Naive thymus-derived CD8-positive, alpha-beta T cell (primary cell): Measurements from ENCODE around the gene CERCAM. TPM values are rescaled to one million over a fixed set of nuclear protein-coding genes. Genes with fewer than 3 reads are reported as not detected.
A peak's percentile ranks its signal among the peaks of the same experiment; 100 is the strongest.

Source experiments
- ATAC-seq, 2 donors: fragments of 150-1000 bp; cut with Tn5 transposase in 1 of 2; sonication (Bioruptor Pico), chemical (Tn5 transposase) in 1 of 2; 1 replicate in 1 of 2; 2 replicates in 1 of 2; pipeline ENCODE4 v1.10.0; 2021; ENCODE audit warnings: mild to moderate bottlenecking in 2 of 2, moderate library complexity in 2 of 2
- POLR2A ChIA-PET: fragments of 350-600 bp; sonication (Branson Sonifier 250); formaldehyde crosslinking; loops from one replicate; lab custom pipeline; 2021; ENCODE audit warnings: antibody characterized with exemption; lab: Charles Lee
- DNase-seq, 10 donors: peaks; one replicate each; pipeline versions ENCODE4 v3.0.0 to v3.0.0-alpha.2; 2020 to 2022
- H3K27ac Mint-ChIP-seq, 10 donors: one replicate each; pipeline ENCODE4 v1.8.0; 2020 to 2022; ENCODE audit warnings: mild to moderate bottlenecking in 10 of 10, mixed read lengths in 10 of 10, moderate library complexity in 4 of 10, inconsistent platforms in 1 of 10
- H3K27me3 Mint-ChIP-seq, 5 donors: one replicate each; pipeline ENCODE4 v1.8.0; 2021 to 2022; ENCODE audit warnings: mixed read lengths in 5 of 5
- H3K36me3 Mint-ChIP-seq, 3 donors: one replicate each; pipeline ENCODE4 v1.8.0; 2020 to 2022; ENCODE audit warnings: mixed read lengths in 3 of 3, mild to moderate bottlenecking in 2 of 3, inconsistent platforms in 1 of 3
- H3K4me1 Mint-ChIP-seq, 4 donors: one replicate each; pipeline ENCODE4 v1.8.0; 2021 to 2022; ENCODE audit warnings: mixed read lengths in 4 of 4
- H3K4me3 Mint-ChIP-seq, 10 donors: one replicate each; pipeline ENCODE4 v1.8.0; 2020 to 2022; ENCODE audit warnings: mild to moderate bottlenecking in 10 of 10, mixed read lengths in 10 of 10, moderate library complexity in 6 of 10, inconsistent platforms in 1 of 10
- H3K9me3 Mint-ChIP-seq, 9 donors: one replicate each; pipeline ENCODE4 v1.8.0; 2020 to 2022; ENCODE audit warnings: mixed read lengths in 9 of 9, mild to moderate bottlenecking in 3 of 9, inconsistent platforms in 1 of 9, moderate library complexity in 1 of 9
- polyA plus RNA-seq, 3 donors: library from polyadenylated mRNA; unstranded; fragments of 300-500 nt; fragmentation: Illumina TruSeq; gene quantifications; one replicate each; pipeline ENCODE4 v1.2.3, GENCODE V29; 2021
- total RNA-seq, 8 experiments: library from RNA in 2 of 8; stranded (reverse) in 2 of 8; gene quantifications; one replicate each; pipeline ENCODE4 v1.2.3 and lab custom pipeline; 2021 to 2026

The CERCAM gene
- total and polyA plus RNA-seq, 5 experiments from 2014 or later, result 0.14 to 1.7 (median 0.90) TPM

DNA sequence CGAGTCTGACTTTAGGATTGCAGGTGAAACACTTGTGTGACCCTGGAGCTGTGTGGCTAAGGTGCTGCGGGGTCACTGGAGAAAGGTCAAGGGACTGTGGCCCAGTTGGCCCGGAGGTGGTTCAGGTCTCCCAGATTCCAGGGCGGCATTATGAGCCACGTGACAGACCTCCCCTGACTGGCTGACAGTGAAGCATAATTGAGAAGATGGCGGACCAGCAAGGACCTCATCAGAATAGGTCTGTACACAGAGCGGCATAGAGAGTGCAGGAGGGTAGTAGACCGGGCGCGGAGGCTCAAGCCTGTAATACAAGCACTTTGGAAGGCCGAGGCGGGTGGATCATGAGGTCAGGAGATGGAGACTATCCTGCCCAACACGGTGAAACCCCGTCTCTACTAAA is 34.3 kb downstream of the CERCAM start:
- DNase-seq (no peak), ATAC-seq (no peak)
- peaks cover 0 to 9% (median 4%) of the 10 kb centered on the region in 3 donors for H3K36me3 Mint-ChIP-seq
- H3K9me3 Mint-ChIP-seq, result no peaks in the 10 kb centered on the region
- H3K27ac Mint-ChIP-seq, result peak overlapping the region in 5 of 10 donors; percentile 41 to 82 (median 67)
- peak overlapping the region; percentile 22 to 96 (median 66) for H3K4me3 Mint-ChIP-seq
- peaks cover 10 to 23% (median 19%) of the 10 kb centered on the region in 4 donors for H3K4me1 Mint-ChIP-seq
- POLR2A ChIA-PET, result interaction anchor here (1.3 kb wide), 1 partner anchor 205 kb away, joined by 3 read pairs; no protein-coding TSS in a partner anchor
- H3K27me3 Mint-ChIP-seq, result no peaks in the 10 kb centered on the region

DNA sequence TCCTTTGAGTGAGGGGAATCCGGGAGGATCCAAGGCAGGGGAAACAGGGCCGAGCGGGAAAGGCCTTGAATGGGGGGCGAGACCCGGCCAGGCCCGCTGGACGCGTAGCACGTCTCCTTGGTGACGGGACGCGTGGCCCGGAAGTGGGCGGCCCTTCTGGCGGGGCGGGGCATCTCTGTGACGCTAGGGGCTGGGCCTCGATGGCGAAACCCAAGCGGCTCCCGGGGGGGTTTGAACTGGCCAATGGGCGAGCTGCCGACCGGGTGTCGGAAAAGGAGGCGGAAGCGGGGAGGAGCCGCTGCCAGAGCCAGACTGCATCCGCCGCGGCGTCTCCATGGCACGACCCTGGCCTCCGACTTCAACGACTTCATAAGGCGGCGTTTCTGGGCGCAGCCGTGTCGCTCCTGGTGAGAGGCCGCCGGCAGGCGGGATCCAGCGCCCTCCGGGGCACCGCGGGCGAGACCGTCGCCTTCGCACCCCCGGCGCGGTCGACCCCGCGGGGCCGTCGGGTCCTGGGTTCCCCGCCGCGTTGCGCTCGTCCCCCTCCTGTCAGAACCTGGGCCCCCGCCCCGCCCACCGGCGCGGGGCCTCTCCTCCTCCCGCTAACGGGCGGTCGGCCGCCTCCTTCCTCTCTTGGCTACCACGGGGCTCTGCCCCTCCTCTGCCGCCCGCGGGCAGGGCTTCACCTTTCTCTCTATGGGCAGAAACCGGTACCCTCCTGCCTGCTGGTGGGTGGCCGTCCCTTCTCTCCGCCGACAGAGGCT is 35.4 kb downstream of the CERCAM start, which contains the start of gene ODF2:
Gene ODF2 (plus strand): TSS at position 158 of the 764 bp plus-strand sequence. CDS start 86 bp downstream, at position 244.
- Mint-ChIP-seq H3K4me3 (peak within 1 kb of the TSS; percentile 84 to 96 (median 92)), H3K27ac (peak within 1 kb of the TSS; percentile 79 to 96 (median 92)), H3K9me3 (no peaks in the 10 kb centered on the region), H3K4me1 (peaks cover 10 to 23% (median 19%) of the 10 kb centered on the region in 4 donors), H3K36me3 (peaks cover 0 to 18% (median 10%) of the 10 kb centered on the region in 3 donors), H3K27me3 (no peaks in the 10 kb centered on the region)
- peak; percentile 88 to 90 for ATAC-seq
- peak; percentile 95 to 99 (median 98) for DNase-seq
- POLR2A ChIA-PET, result interaction anchor here (0.6 to 1.3 kb wide), 7 partner anchors 8 to 368 kb away, joined by 3 to 4 read pairs (median 3); no protein-coding TSS in a partner anchor

DNA sequence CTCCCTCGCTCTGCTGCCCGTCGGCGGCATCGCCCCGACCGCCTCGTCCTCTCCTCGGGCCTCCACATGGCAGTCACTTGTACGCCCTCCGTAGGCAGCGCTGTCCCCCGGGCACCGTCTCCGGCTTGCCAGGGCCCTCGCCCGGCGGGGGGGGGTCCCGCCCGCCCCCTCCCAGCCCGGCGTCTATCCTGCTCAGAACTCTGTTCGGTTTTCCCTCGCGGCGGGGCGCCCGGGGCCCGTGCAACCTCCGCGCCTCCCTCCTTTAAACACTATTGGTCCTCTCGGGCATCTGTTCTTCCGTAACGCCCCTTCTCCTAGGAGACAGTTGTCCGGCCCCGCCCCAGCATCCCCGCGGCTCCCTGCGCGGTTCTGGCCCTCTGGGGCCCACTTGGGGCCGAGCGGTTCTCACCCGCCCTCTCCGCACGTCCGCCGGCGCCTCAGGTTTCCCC is 36.0 kb downstream of the CERCAM start:
- H3K4me1 Mint-ChIP-seq, result peaks cover 10 to 23% (median 19%) of the 10 kb centered on the region in 4 donors
- POLR2A ChIA-PET, result interaction anchor here (0.5 kb wide), 1 partner anchor 192 kb away, joined by 4 read pairs; no protein-coding TSS in a partner anchor
- peak; percentile 42 to 56 for ATAC-seq
- H3K4me3 Mint-ChIP-seq, result peak overlapping the region; percentile 84 to 96 (median 92)
- peak; percentile 41 to 83 (median 54) for DNase-seq
- peaks cover 0 to 24% (median 10%) of the 10 kb centered on the region in 3 donors for H3K36me3 Mint-ChIP-seq
- no peaks in the 10 kb centered on the region for H3K27me3 Mint-ChIP-seq
- no peaks in the 10 kb centered on the region for H3K9me3 Mint-ChIP-seq
- peak overlapping the region in 9 of 10 donors; percentile 81 to 96 (median 92) for H3K27ac Mint-ChIP-seq

DNA sequence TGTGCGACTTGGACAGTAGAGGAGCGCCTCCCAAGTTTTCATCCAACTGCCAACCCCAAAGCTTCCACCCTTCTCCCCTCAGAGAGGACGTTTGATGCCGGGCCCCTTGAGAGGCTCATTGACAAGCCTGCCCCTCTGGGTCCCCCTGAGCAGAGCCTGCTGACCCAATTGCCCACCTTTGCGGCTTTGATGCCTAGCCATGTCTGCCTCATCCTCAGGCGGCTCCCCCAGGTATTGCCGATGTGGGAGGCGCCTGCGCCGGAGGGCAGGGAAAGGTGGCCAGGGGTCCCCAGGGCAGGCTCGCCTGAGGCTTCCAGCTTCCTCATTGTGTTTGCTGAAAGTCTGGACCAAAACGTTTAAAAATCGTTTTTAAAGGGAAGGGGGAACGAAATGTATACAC is 36.5 kb downstream of the CERCAM start:
- POLR2A ChIA-PET, result interaction anchor here (0.5 kb wide), 1 partner anchor 192 kb away, joined by 4 read pairs; no protein-coding TSS in a partner anchor
- Mint-ChIP-seq H3K36me3 (peaks cover 0 to 30% (median 15%) of the 10 kb centered on the region in 3 donors), H3K4me1 (peaks cover 10 to 23% (median 19%) of the 10 kb centered on the region in 4 donors), H3K9me3 (no peaks in the 10 kb centered on the region), H3K27ac (peak overlapping the region in 7 of 10 donors; percentile 24 to 96 (median 92)), H3K27me3 (no peaks in the 10 kb centered on the region), H3K4me3 (peak overlapping the region; percentile 64 to 96 (median 91))
- ATAC-seq, result no peak
- no peak for DNase-seq

DNA sequence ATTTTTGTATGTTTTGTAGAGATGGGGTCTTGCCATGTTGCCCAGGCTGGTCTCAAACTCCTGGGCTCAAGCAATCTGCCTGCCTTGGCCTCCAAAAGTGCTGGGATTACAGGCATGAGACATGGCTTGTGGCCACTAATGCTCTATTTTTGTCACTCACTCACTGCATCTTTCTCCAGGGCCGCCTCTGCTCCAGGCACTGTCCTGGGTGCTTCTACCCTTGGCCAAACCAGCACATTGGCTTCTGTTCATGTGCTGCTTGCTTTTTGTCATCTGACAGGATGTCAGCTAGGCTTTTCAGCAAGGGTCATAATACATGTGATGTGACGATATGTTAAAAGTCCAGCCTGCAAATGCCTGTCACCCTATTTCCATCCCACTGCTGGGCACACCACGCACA is 38.4 kb downstream of the CERCAM start:
- no peaks in the 10 kb centered on the region for H3K27me3 Mint-ChIP-seq
- no peaks in the 10 kb centered on the region for H3K9me3 Mint-ChIP-seq
- no peak for DNase-seq
- H3K4me3 Mint-ChIP-seq, result peak overlapping the region in 2 of 10 donors; percentile 41 to 53
- H3K36me3 Mint-ChIP-seq, result peaks cover 0 to 47% (median 19%) of the 10 kb centered on the region in 3 donors
- H3K4me1 Mint-ChIP-seq, result peaks cover 10 to 23% (median 19%) of the 10 kb centered on the region in 4 donors
- peak overlapping the region in 2 of 10 donors; percentile 40 to 72 for H3K27ac Mint-ChIP-seq
- POLR2A ChIA-PET, result interaction anchor here (0.6 to 1.1 kb wide), 3 partner anchors 40 to 317 kb away, joined by 3 to 4 read pairs (median 3); no protein-coding TSS in a partner anchor
- ATAC-seq, result no peak

DNA sequence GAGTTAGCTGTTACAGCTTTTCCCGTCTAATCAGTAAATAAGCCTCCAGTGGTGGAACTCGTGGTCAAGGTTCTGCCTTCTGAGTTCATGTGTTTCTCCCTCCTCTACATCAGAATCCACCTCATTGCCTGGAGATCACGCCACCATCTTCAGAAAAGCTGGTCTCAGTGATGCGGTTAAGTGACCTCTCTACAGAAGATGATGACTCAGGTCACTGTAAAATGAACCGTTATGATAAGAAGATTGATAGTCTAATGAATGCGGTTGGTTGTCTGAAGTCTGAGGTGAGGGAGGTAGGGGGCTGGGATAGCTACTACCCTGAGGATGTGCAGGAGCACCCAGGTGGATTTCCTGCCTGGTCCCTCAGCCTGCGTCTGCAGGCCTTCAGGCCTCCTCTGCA is 48.4 kb downstream of the CERCAM start:
- ATAC-seq (no peak), DNase-seq (no peak)
- Mint-ChIP-seq H3K4me1 (peaks cover 4 to 14% (median 10%) of the 10 kb centered on the region in 4 donors), H3K27ac (peak overlapping the region in 1 of 10 donors; percentile 37), H3K27me3 (no peaks in the 10 kb centered on the region), H3K4me3 (no peak overlapping the region), H3K9me3 (no peaks in the 10 kb centered on the region), H3K36me3 (peaks cover 0 to 51% (median 9%) of the 10 kb centered on the region in 3 donors)
- POLR2A ChIA-PET, result no interaction called here

DNA sequence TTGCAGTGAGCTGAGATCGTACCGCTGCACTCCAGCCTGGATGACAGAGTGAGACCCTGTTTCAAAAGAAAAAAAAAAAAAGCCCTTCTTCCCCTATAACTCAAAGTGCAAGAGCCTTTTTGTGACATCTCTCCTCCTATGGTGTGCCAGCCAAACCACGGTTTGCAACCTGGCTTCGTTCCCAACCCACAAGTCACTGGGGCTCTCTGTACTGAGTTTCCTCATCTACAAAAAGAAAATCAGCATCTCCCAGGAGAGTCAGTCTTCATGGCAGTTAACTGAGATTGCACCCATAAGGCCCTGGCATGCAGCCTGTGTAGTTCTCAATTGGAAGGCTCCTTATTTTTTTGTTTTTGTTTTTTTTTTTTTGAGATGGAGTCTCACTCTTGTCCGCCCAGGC is 49.9 kb downstream of the CERCAM start:
- H3K36me3 Mint-ChIP-seq, result peaks cover 0 to 59% (median 16%) of the 10 kb centered on the region in 3 donors
- peaks cover 4 to 14% (median 10%) of the 10 kb centered on the region in 4 donors for H3K4me1 Mint-ChIP-seq
- H3K27me3 Mint-ChIP-seq, result no peaks in the 10 kb centered on the region
- peak overlapping the region in 7 of 10 donors; percentile 23 to 91 (median 49) for H3K27ac Mint-ChIP-seq
- no peaks in the 10 kb centered on the region for H3K9me3 Mint-ChIP-seq
- ATAC-seq (peak; percentile 89 to 92), DNase-seq (peak in 8 of 10 donors; percentile 12 to 68 (median 46))
- H3K4me3 Mint-ChIP-seq, result peak overlapping the region in 7 of 10 donors; percentile 27 to 66 (median 37)
- POLR2A ChIA-PET, result no interaction called here

DNA sequence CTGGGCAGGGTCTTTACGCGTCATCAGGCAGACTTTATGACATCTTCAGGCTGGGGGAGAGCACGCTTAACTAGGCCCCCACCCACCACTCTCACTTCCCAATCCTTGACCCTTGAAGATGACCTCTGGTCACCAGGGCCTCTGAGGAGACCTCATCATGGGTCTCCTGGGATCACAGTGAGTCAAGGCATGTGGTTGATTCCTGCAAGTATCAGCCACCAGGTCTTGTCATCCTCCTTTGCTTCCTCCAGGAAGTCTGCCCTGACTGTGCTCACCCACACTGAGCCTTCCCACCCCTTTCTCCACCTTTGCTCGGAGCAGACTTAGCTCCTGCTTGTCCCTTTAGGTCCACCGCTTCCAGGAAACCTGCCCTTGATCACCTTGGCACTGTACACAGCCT is 52.4 kb downstream of the CERCAM start:
- ATAC-seq, result no peak
- POLR2A ChIA-PET, result interaction anchor here (0.6 kb wide), 1 partner anchor 614 kb away, joined by 3 read pairs; no protein-coding TSS in a partner anchor
- no peaks in the 10 kb centered on the region for H3K27me3 Mint-ChIP-seq
- no peak overlapping the region for H3K4me3 Mint-ChIP-seq
- no peak for DNase-seq
- H3K27ac Mint-ChIP-seq, result peak overlapping the region in 2 of 10 donors; percentile 7 to 50
- H3K4me1 Mint-ChIP-seq, result peaks cover 4 to 14% (median 10%) of the 10 kb centered on the region in 4 donors
- H3K36me3 Mint-ChIP-seq, result peaks cover 0 to 68% (median 23%) of the 10 kb centered on the region in 3 donors
- H3K9me3 Mint-ChIP-seq, result no peaks in the 10 kb centered on the region

DNA sequence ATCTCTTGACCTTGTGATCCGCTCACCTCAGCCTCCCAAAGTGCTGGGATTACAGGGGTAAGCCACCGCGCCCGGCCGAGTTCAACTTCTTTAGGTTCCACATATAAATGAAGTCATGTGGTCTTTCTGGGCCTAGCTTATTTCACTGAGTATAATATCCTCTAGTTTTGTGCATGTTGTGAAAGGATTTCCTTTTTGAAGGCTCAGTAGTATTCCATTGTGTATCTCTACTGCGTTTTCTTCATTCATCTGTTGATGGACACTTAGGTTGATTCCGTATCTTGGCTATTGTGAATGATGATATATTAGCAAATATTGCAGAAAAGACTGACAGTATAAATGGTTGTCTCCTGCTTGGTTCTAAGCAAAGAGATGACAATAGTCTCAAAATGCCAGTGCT is 55.2 kb downstream of the CERCAM start:
- Mint-ChIP-seq H3K4me3 (no peak overlapping the region), H3K4me1 (peaks cover 0 to 6% (median 4%) of the 10 kb centered on the region in 4 donors), H3K27me3 (no peaks in the 10 kb centered on the region), H3K36me3 (peaks cover 0 to 74% (median 28%) of the 10 kb centered on the region in 3 donors), H3K27ac (no peak overlapping the region), H3K9me3 (no peaks in the 10 kb centered on the region)
- ATAC-seq (no peak), DNase-seq (no peak)
- POLR2A ChIA-PET, result no interaction called here

DNA sequence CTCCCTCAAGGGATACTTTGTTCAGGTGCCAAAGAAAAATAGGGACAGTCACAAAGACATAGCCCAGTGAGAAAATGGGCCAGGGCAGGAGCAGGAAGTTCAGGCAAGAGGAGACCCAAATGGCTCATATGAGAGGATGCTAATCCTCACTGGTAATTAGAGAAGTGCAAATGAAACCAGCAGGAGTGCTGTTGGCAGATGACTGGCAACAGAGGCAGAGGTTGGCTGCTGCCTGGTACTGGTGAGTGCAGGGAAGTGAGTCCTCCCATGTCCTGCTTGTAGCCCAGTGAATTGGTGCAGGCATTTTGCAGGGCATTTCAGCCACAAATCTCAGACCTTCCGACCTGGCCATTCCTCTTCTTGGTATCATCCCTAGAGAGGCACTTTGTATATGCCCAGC is 58.6 kb downstream of the CERCAM start:
- Mint-ChIP-seq H3K4me1 (peaks cover 0 to 2% (median 0%) of the 10 kb centered on the region in 4 donors), H3K27me3 (no peaks in the 10 kb centered on the region), H3K36me3 (peaks cover 0 to 79% (median 36%) of the 10 kb centered on the region in 3 donors), H3K4me3 (no peak overlapping the region), H3K9me3 (no peaks in the 10 kb centered on the region), H3K27ac (peak overlapping the region in 3 of 10 donors; percentile 17 to 66 (median 57))
- POLR2A ChIA-PET, result no interaction called here
- no peak for DNase-seq
- ATAC-seq, result no peak

DNA sequence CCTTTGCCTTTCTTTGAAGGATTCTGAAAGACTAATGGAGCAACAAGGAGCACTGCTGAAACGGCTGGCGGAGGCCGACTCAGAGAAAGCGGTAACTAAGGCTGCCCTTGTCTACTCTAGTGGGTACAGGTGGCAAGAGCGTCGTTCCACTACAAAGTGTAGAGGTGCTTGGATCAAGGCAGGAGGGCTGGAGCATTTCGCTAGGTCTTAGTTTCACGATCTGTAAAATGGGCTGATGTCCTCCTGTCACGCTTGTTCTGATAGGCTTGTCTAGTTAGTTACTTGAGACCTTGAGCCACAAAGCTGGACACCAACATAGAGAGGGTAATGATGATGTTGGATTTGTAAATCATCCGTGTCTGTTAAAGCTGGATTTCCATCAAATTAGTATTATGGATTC is 60.9 kb downstream of the CERCAM start:
- Mint-ChIP-seq H3K27ac (peak overlapping the region in 1 of 10 donors; percentile 59), H3K4me3 (no peak overlapping the region), H3K4me1 (peaks cover 0 to 2% (median 0%) of the 10 kb centered on the region in 4 donors), H3K36me3 (peaks cover 0 to 75% (median 27%) of the 10 kb centered on the region in 3 donors), H3K9me3 (no peaks in the 10 kb centered on the region), H3K27me3 (no peaks in the 10 kb centered on the region)
- DNase-seq, result no peak
- POLR2A ChIA-PET, result no interaction called here
- no peak for ATAC-seq

DNA sequence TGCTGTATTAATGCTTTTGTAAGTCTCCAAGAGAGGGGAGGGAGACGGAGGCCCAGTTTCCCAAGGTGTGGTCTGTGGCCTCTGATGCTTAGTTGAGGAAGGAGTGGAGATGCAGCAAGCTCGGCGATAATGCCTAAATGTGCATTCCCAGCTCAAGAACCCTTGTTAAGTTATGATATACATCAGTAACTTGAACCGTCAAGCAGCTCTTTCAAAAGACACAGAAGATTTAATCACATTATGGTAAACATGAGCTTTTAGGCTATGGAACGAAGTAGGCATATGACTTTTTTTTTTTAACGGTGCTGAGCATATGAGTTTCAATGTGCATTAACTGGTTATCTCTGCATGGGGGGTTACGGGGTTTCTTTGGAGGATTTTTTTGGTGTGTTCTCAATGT is 61.5 kb downstream of the CERCAM start:
- H3K4me1 Mint-ChIP-seq, result peaks cover 0 to 2% (median 0%) of the 10 kb centered on the region in 4 donors
- no peak overlapping the region for H3K27ac Mint-ChIP-seq
- DNase-seq, result no peak
- peaks cover 0 to 81% (median 30%) of the 10 kb centered on the region in 3 donors for H3K36me3 Mint-ChIP-seq
- POLR2A ChIA-PET, result no interaction called here
- ATAC-seq, result no peak
- no peaks in the 10 kb centered on the region for H3K9me3 Mint-ChIP-seq
- no peak overlapping the region for H3K4me3 Mint-ChIP-seq
- H3K27me3 Mint-ChIP-seq, result no peaks in the 10 kb centered on the region
